HCT116 (cell line): ENCODE results near the gene TGFBR3L. TPM values are rescaled to one million over a fixed set of nuclear protein-coding genes. Genes with fewer than 3 reads are reported as not detected.
A peak's percentile ranks its signal among the peaks of the same experiment; 100 is the strongest.

Experiments used
- ATAC-seq: fragments of 200-7000 bp; cut with Tn5 transposase; 2 replicates; pipeline ENCODE4 v1.9.1; 2020; ENCODE audit warnings: mild to moderate bottlenecking, moderate library complexity
- BruUV-seq: library from RNA; stranded (reverse); fragments of 400-500 nt; replicated peaks from 2 replicates; lab custom pipeline; 2021; lab: Mats Ljungman, UMichigan
- CTCF ChIA-PET: fragments of 300-600 bp; sonication (Branson Sonifier 250); formaldehyde crosslinking; loops from one replicate; lab custom pipeline; 2021; ENCODE audit warnings: antibody characterized with exemption; lab: Charles Lee
- POLR2A ChIA-PET: fragments of 300-600, 350-600 bp; sonication (Branson Sonifier 250); formaldehyde crosslinking; loops from one replicate; lab custom pipeline; 2021; ENCODE audit warnings: antibody characterized with exemption; lab: Charles Lee
- RAD21 ChIA-PET, 2 experiments: fragments of 300-600 bp; sonication (Branson Sonifier 250); formaldehyde crosslinking; loops; one replicate each; lab custom pipeline; 2023; ENCODE audit warnings: low total read pairs in 2 of 2; ENCODE audit not compliant: uncharacterized antibody in 2 of 2, unreplicated experiment in 2 of 2, low non-redundant PET in 1 of 2; lab: Charles Lee
- DNase-seq: peaks from one replicate; pipeline ENCODE4 v3.0.0-alpha.2; 2010; ENCODE audit warnings: low read depth, low spot score
- H2AFZ ChIP-seq: fragments of 200-600 bp; shearing (Covaris generic), sonication (generic); 2 replicates; pipeline ENCODE4 v1.6.1; 2017; ENCODE audit warnings: low read depth, mixed run types, mixed read lengths, antibody characterized with exemption, low read length; ENCODE audit not compliant: poor library complexity, severe bottlenecking
- H3K27ac ChIP-seq: 2 replicates; pipeline ENCODE4 v1.5.1; 2012; ENCODE audit warnings: low read depth, low read length
- H3K27me3 ChIP-seq: fragments of 200-600 bp; sonication (generic); 2 replicates; pipeline ENCODE4 v1.6.1; 2016; ENCODE audit warnings: mixed run types, low read length, mixed read lengths; ENCODE audit not compliant: insufficient read depth
- H3K36me3 ChIP-seq, 2 experiments: fragments of 200-500 bp in 1 of 2; fragments of 200-600 bp in 1 of 2; sonication (Bioruptor generic) in 1 of 2; sonication (generic) in 1 of 2; 2 replicates each; pipeline versions ENCODE4 v1.5.1 to v1.6.1; 2014 to 2016; ENCODE audit warnings: low read length in 2 of 2, inconsistent platforms in 1 of 2, mixed read lengths in 1 of 2, mixed run types in 1 of 2; ENCODE audit not compliant: insufficient read depth in 2 of 2, control insufficient read depth in 1 of 2
- H3K4me1 ChIP-seq, 2 experiments: fragments of 200-600 bp in 1 of 2; sonication (generic) in 1 of 2; 2 replicates each; pipeline versions ENCODE4 v1.5.1 to v1.6.1; 2012 to 2017; ENCODE audit warnings: low read length in 2 of 2, inconsistent platforms in 1 of 2, mild to moderate bottlenecking in 1 of 2, mixed read lengths in 1 of 2, mixed run types in 1 of 2, moderate library complexity in 1 of 2; ENCODE audit not compliant: insufficient read depth in 2 of 2, control insufficient read depth in 1 of 2
- H3K4me2 ChIP-seq: fragments of 200-600 bp; sonication (generic); 2 replicates; pipeline ENCODE4 v1.6.1; 2017; ENCODE audit warnings: mixed run types, low read length, mixed read lengths
- H3K4me3 ChIP-seq, 2 experiments: fragments of 200-600 bp in 1 of 2; sonication (generic) in 1 of 2; replicated peaks in 1 of 2; 2 replicates each; pipeline ENCODE4 v1.5.1; 2011 to 2016; ENCODE audit warnings: low read length in 2 of 2, control low read depth in 1 of 2, low read depth in 1 of 2, mild to moderate bottlenecking in 1 of 2, mixed read lengths in 1 of 2, mixed run types in 1 of 2
- H3K79me2 ChIP-seq: fragments of 200-600 bp; sonication (generic); 2 replicates; pipeline ENCODE4 v1.6.1; 2017; ENCODE audit warnings: mild to moderate bottlenecking, mixed run types, low read length, moderate library complexity, mixed read lengths; ENCODE audit not compliant: insufficient read depth
- H3K9ac ChIP-seq: fragments of 200-600 bp; sonication (generic); 2 replicates; pipeline ENCODE4 v1.6.1; 2016; ENCODE audit warnings: low read length, mixed read lengths
- H3K9me2 ChIP-seq: fragments of 200-600 bp; sonication (generic), shearing (Covaris generic); 2 replicates; pipeline ENCODE4 v1.6.1; 2017; ENCODE audit warnings: mixed run types, mild to moderate bottlenecking, moderate library complexity; ENCODE audit not compliant: insufficient read depth
- H3K9me3 ChIP-seq, 2 experiments: fragments of 200-500 bp in 1 of 2; fragments of 200-600 bp in 1 of 2; sonication (Bioruptor generic) in 1 of 2; sonication (generic) in 1 of 2; 2 replicates each; pipeline ENCODE4 v1.6.1; 2014 to 2017; ENCODE audit warnings: low read length in 2 of 2, mixed read lengths in 2 of 2, inconsistent platforms in 1 of 2, low read depth in 1 of 2, mild to moderate bottlenecking in 1 of 2, mixed run types in 1 of 2, moderate library complexity in 1 of 2; ENCODE audit not compliant: control insufficient read depth in 1 of 2, insufficient read depth in 1 of 2
- H4K20me1 ChIP-seq: fragments of 200-600 bp; sonication (generic), shearing (Covaris generic); 2 replicates; pipeline ENCODE4 v1.6.1; 2017; ENCODE audit warnings: mixed run types, mild to moderate bottlenecking, moderate library complexity; ENCODE audit not compliant: insufficient read depth
- CTCF ChIP-seq, 3 experiments: fragments of 200-600 bp in 1 of 3; sonication (generic) in 1 of 3; IDR thresholded peaks in 2 of 3; conservative IDR thresholded peaks in 1 of 3; 2 replicates each; pipeline ENCODE4 v1.5.1; 2012 to 2017; ENCODE audit warnings: low read depth in 2 of 3, low read length in 2 of 3, antibody characterized with exemption in 1 of 3, borderline replicate concordance in 1 of 3, control low read depth in 1 of 3, mild to moderate bottlenecking in 1 of 3, mixed read lengths in 1 of 3, mixed run types in 1 of 3, moderate library complexity in 1 of 3; ENCODE audit not compliant: insufficient read depth in 1 of 3
- ELF1 ChIP-seq: IDR thresholded peaks from 2 replicates; pipeline ENCODE4 v1.6.1; 2012; ENCODE audit warnings: low read depth, borderline replicate concordance
- EZH2 ChIP-seq: fragments of 200-600 bp; sonication (generic); IDR thresholded peaks from 2 replicates; pipeline ENCODE4 v1.6.1; 2017; ENCODE audit warnings: antibody characterized with exemption, mixed run types
- JUND ChIP-seq: IDR thresholded peaks from 2 replicates; pipeline ENCODE4 v1.6.1; 2012
- intact Hi-C: fragments of 100-400 bp; cut with micrococcal nuclease; formaldehyde crosslinking; loops from 2 replicates; pipeline ENCODE4 v1.10.0; 2022
- total RNA-seq: library from RNA; stranded (reverse); gene quantifications from one replicate; pipeline ENCODE4 v1.2.1, GENCODE V29; 2021; ENCODE audit not compliant: unreplicated experiment

The TGFBR3L gene
- total RNA-seq, 1 experiment from 2014 or later, result 30.9 TPM

GRCh38 chr19:7920519-7921301 lies 6.1 kb downstream of the TGFBR3L start (continued):
- TF ChIP-seq CTCF (IDR thresholded peaks at IDR 0.05 in 2 of 3, conservative IDR thresholded peaks at IDR 0.05 in 1 of 3; ENCODE audit: borderline replicate concordance in 1 of 3, insufficient read depth in 1 of 3, low read depth in 2 of 3, low read length in 2 of 3) (no peak), JUND (no peak)

DNA sequence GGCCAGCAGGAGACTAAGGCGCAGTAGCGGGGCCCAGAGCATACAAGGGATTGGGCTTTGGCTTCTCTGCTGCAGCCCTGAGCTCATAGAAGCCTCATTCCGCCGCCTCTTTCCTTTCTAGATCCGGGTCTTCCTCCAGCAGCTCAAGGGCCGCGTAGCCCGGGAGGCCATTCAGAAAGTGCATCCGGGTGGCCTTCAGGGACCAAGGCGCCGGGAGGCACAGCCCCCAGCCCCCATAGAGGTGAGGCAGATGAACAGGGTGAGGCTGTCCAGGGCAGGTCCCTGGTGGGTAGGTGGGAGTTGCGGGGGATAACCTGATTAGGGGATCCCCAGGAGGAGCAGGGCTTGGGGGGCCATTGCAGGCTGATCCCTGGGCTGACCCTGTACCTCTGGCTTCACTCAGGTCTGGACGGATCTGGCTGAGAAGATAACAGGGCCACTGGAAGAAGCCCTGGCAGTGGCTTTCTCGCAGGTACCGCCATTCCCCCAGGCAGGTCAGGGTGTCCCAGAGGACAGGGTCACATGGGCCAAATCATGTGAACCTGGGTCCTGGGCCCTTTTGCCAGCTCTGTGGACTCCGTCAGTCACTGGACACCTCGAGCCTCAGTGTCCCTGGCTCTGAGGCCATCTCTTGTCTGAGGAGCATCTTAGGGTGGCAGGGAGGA lies 6.8 kb downstream of the TGFBR3L start:
- H3K9me2 ChIP-seq, result no peaks in the 10 kb centered on the region
- peak overlapping the region; percentile 62 for H3K9ac ChIP-seq
- intact Hi-C loops, result loop anchor here (5.0 kb wide), 1 partner anchor 69 kb away; no protein-coding TSS in a partner anchor
- no peaks in the 10 kb centered on the region for H4K20me1 ChIP-seq
- peaks cover 0 to 12% of the 10 kb centered on the region in 2 experiments; a peak in 3 of 4 replicates for H3K36me3 ChIP-seq
- H3K4me1 ChIP-seq, result peaks cover 17 to 61% of the 10 kb centered on the region in 2 experiments; a peak in 3 of 4 replicates
- ChIA-PET RAD21 (interaction anchor here (1.5 to 2.0 kb wide), 2 partner anchors 53 to 68 kb away, joined by 7 read pairs; no protein-coding TSS in a partner anchor), CTCF (interaction anchor here (1.1 to 5.2 kb wide), 9 partner anchors 8 to 414 kb away, joined by 3 to 41 read pairs (median 14); partner anchors contain the start of genes MAP2K7, TIMM44 and TRAPPC5), POLR2A (interaction anchor here (1.1 to 2.7 kb wide), 10 partner anchors 8 to 234 kb away, joined by 3 to 33 read pairs (median 8); partner anchors contain the start of genes MAP2K7 and TIMM44)
- H3K9me3 ChIP-seq, result no peaks in the 10 kb centered on the region
- H3K79me2 ChIP-seq, result peaks cover 10% of the 10 kb centered on the region; the same call in 1 of the 2 replicates
- H3K27ac ChIP-seq, result peak overlapping the region; percentile 81
- H2AFZ ChIP-seq, result no peak overlapping the region
- BruUV-seq, result no TSS peak
- ATAC-seq (no peak), DNase-seq (no peak)
- peak overlapping the region; percentile 82 for H3K4me2 ChIP-seq
- peak overlapping the region; percentile 59 to 61 for H3K4me3 ChIP-seq
- H3K27me3 ChIP-seq, result no peaks in the 10 kb centered on the region
- TF ChIP-seq ELF1 (no peak), EZH2 (no peak)
